ENCODE data around the gene KLHDC8B.

The KLHDC8B gene

GRCh38 chr3:49124991-49125670 is 46.3 kb upstream of the KLHDC8B start:
- no peak for TF ChIP-seq CTCF (conservative IDR thresholded peaks at IDR 0.05; ENCODE audit: low read length)
- DNase-seq (ENCODE audit: low read depth), result no peak
- no peak overlapping the region for H3K4me3 ChIP-seq (ENCODE audit: low read length)

GRCh38 chr3:49131040-49131439 is 40.4 kb upstream of the KLHDC8B start:
- peak overlapping the region; percentile 97 for H3K4me3 ChIP-seq (ENCODE audit: low read length)
- no peak for DNase-seq (ENCODE audit: low read depth)
- no peak for TF ChIP-seq CTCF (conservative IDR thresholded peaks at IDR 0.05; ENCODE audit: low read length)

- no peak for TF ChIP-seq CTCF (conservative IDR thresholded peaks at IDR 0.05; ENCODE audit: low read length)
- no peak for DNase-seq (ENCODE audit: low read depth)
- peak overlapping the region; percentile 97 for H3K4me3 ChIP-seq (ENCODE audit: low read length)
These were observed 39.8 kb upstream of the KLHDC8B start for GRCh38 chr3:49131576-49131975.

GRCh38 chr3:49132073-49132436 is 39.3 kb upstream of the KLHDC8B start:
- H3K4me3 ChIP-seq (ENCODE audit: low read length), result peak overlapping the region; percentile 97
- DNase-seq (ENCODE audit: low read depth), result no peak
- TF ChIP-seq CTCF (conservative IDR thresholded peaks at IDR 0.05; ENCODE audit: low read length), result no peak

- TF ChIP-seq CTCF (conservative IDR thresholded peaks at IDR 0.05; ENCODE audit: low read length), result 0 out of 2 replicates have a peak, but pooled peaks have one; percentile 25
- peak; percentile 85 for DNase-seq (ENCODE audit: low read depth)
- peak within 1 kb of the TSS; percentile 97 for H3K4me3 ChIP-seq (ENCODE audit: low read length)
These were observed 38.8 kb upstream of the KLHDC8B start, which contains the start of gene LAMB2 for GRCh38 chr3:49132437-49133225. LAMB2 (minus strand) TSS chr3:49133050; CDS start chr3:49132867, 183 bp downstream.

- H3K4me3 ChIP-seq (ENCODE audit: low read length), result peak overlapping the region; percentile 97
- peak; percentile 91 for DNase-seq (ENCODE audit: low read depth)
- no peak for TF ChIP-seq CTCF (conservative IDR thresholded peaks at IDR 0.05; ENCODE audit: low read length)
These were observed 38.0 kb upstream of the KLHDC8B start for GRCh38 chr3:49133226-49133951.

Measured in AG10803 (cell line).